GM21619 (cell line): Measurements from ENCODE around the gene FUBP1.
"Not testable (repeated sequence)": the region's sequence is repeated elsewhere in the genome, so short reads cannot be mapped to it uniquely, and the experiment has no call there.

Source experiments
- ATAC-seq: cut with Tn5 transposase; IDR thresholded peaks from one replicate; pipeline ENCODE4 v1.9.1; 2021; ENCODE audit not compliant: unreplicated experiment

FUBP1 gene

GRCh38 chr1:77989744-77990143, 10.9 kb upstream of the FUBP1 start:
- ATAC-seq = no peak

GRCh38 chr1:77987919-77988318, 9.0 kb upstream of the FUBP1 start:
- ATAC-seq = no peak

GRCh38 chr1:77986810-77987209, 7.9 kb upstream of the FUBP1 start:
- no peak for ATAC-seq

DNA sequence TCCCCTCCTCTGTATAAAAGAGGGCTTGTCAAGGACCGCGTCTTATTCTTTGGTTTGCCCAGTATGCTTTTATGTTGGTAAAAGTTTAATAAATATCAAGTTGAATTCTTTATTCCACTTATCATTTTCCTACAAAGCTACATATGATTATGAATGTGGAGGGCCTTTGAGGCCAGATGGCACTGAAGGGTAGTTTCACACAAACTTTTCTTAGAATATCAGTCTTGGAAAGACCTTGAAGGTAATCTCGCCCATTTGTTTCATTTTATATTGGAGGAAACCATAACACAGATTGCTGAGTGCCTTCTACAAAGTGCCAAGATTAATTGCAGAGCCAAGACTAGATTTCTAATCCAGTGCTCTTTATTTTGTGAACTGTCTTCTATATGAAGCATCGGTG, 5.8 kb upstream of the FUBP1 start:
- no peak for ATAC-seq

- ATAC-seq = no peak
These were observed 5.1 kb upstream of the FUBP1 start for GRCh38 chr1:77983997-77984355.

- ATAC-seq = not testable (repeated sequence)
These were observed 4.6 kb upstream of the FUBP1 start for GRCh38 chr1:77983352-77983996.

DNA sequence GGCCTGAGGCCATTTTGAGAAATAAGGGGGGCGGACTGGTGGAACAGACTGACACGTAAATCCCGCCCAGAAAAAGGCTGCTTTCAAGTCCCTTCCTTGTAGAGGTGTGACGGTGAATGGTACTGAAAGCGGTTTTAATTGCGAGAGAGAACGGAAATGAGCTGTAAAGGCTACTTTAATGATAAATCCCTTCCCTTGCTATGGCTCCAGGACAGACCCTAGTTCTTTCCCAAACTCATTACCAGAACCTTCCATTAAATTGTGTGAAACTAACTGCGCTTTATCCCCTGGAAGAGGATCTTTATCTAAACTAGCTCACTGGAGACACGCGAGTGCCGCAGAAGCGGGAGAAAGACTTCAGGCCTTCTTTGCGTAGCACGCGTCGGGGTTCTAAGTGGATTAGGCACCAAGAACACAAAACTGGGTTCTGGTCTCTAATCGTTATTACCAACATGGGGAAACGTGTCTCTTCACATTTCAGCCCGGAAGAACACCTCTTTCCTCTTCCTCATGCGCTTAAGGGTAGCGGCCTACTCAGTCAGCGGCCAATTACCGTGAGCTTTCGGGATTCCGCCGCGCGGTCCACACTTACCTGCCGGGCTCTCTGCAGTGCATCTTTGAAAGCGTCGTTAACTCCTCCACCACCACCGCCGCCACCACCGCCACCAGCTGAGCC, 441 bp downstream of the FUBP1 start:
- ATAC-seq = peak; percentile 67

DNA sequence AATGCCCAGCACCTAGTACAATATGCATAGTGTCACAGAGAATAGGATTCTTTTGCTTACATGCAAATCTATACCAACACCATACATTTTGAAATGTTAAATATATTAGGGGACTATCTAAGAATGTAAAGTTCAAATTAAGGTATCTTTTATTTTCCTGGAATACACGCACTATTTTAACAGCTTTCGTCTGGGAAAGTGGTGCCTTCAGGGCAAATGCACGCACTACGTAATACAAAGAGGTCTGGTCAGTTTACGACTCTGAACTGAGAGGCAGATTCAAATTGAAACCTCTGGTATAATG, 931 bp downstream of the FUBP1 start:
- ATAC-seq = no peak

DNA sequence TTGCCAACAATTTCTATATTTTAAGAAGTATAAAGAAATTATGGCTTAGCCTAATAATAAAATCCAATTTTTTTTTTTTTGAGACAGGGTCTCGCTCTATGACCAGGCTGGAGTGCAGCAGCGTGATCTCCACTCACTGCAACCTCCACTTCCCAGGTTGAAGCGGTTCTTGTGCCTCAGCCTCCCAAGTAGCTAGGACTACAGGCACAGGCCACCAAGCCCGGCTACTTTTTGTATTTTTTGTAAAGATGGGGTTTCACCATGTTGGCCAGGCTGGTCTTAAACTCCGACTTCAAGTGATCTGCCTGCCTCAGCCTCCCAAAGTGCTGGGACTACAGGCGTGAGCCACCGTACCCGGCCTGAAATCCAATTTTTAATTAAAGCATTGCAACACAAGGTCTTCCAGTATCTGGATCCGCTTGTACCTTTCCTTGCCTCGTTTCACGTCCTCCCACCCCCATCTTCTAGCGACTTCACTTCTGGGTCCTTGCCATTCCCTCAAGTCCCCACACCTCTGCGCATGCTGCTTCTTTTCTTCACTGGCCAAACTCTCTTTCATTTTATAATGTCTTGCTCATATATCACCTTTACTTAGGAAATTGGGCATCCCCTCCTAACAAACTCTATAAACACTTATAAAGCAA, 2.3 kb downstream of the FUBP1 start:
- no peak for ATAC-seq

- ATAC-seq = no peak
These were observed 3.0 kb downstream of the FUBP1 start for GRCh38 chr1:77975907-77976306.

GRCh38 chr1:77975386-77975785, 3.5 kb downstream of the FUBP1 start:
- no peak for ATAC-seq

GRCh38 chr1:77972080-77972479, 6.8 kb downstream of the FUBP1 start:
- no peak for ATAC-seq

- ATAC-seq = no peak
These were observed 8.7 kb downstream of the FUBP1 start for GRCh38 chr1:77970192-77970591.

- ATAC-seq = no peak
These were observed 12.6 kb downstream of the FUBP1 start for GRCh38 chr1:77966291-77966690.

GRCh38 chr1:77961392-77961791, 17.5 kb downstream of the FUBP1 start:
- no peak for ATAC-seq

GRCh38 chr1:77958850-77959249, 20.0 kb downstream of the FUBP1 start:
- ATAC-seq = no peak

GRCh38 chr1:77958391-77958790, 20.5 kb downstream of the FUBP1 start:
- no peak for ATAC-seq

- ATAC-seq = no peak
These were observed 22.4 kb downstream of the FUBP1 start for GRCh38 chr1:77956464-77956863.

GRCh38 chr1:77955709-77956108, 23.2 kb downstream of the FUBP1 start:
- no peak for ATAC-seq

GRCh38 chr1:77954521-77954920, 24.4 kb downstream of the FUBP1 start:
- no peak for ATAC-seq

DNA sequence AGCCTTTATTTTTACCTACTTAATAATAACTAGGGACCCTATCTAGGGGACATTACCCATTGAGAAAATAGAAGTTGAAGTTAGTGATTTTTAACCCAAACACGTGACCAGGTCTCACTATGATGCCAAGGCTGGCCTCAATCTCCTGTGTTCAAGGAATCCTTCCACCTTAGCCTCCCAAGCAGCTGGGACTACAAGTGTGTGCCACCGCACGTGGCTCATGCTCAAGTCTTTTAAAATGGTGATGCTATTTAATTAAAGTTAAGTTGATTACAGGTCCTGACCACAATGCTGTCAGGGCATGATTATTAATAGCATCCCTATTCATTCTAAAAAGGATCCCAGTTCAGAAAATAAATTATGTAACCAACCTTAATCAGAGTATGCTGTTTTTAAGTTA, 25.0 kb downstream of the FUBP1 start:
- ATAC-seq = no peak

- ATAC-seq = no peak
These were observed 27.5 kb downstream of the FUBP1 start for GRCh38 chr1:77951328-77951727.

DNA sequence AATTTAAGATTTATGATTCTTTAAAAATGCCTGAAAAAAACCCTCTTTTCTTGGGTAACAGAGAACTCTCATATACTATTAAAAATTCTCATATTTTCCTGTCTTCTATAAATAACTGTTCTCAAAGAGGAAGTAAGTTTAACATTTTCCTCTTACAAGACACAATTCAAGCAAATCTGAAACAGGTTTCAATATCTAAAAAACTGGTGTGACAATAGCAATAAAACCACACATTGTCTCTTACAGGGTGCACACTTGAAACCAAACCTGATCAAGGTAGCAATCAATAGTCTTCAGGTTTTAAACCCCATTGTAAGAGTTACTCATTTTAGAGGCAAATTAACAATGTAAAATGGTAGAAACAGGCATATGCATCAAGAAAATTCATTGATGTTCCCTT, 28.0 kb downstream of the FUBP1 start:
- peak; percentile 74 for ATAC-seq
